DND-41 (cell line): ENCODE results near the gene GABRG3.

Experiments used
- EZH2 ChIP-seq: IDR thresholded peaks from 3 replicates; pipeline ENCODE4 v1.6.1; 2012; ENCODE audit warnings: borderline replicate concordance, low read depth, mild to moderate bottlenecking, moderate library complexity, low read length, inconsistent platforms; ENCODE audit not compliant: severe bottlenecking
- TF ChIP-seq, protein P1 (sequence below): IDR thresholded peaks from 2 replicates; pipeline ENCODE4 v1.5.1; 2012; ENCODE audit warnings: borderline replicate concordance, low read length, moderate library complexity, mild to moderate bottlenecking; ENCODE audit not compliant: poor library complexity, severe bottlenecking; ENCODE audit errors: extremely low read depth

GRCh38 chr15:27448234-27448633, 477.3 kb downstream of the GABRG3 start:
- TF ChIP-seq, protein P1, sequence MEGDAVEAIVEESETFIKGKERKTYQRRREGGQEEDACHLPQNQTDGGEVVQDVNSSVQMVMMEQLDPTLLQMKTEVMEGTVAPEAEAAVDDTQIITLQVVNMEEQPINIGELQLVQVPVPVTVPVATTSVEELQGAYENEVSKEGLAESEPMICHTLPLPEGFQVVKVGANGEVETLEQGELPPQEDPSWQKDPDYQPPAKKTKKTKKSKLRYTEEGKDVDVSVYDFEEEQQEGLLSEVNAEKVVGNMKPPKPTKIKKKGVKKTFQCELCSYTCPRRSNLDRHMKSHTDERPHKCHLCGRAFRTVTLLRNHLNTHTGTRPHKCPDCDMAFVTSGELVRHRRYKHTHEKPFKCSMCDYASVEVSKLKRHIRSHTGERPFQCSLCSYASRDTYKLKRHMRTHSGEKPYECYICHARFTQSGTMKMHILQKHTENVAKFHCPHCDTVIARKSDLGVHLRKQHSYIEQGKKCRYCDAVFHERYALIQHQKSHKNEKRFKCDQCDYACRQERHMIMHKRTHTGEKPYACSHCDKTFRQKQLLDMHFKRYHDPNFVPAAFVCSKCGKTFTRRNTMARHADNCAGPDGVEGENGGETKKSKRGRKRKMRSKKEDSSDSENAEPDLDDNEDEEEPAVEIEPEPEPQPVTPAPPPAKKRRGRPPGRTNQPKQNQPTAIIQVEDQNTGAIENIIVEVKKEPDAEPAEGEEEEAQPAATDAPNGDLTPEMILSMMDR: no peak
- TF ChIP-seq EZH2: no peak
